Upper lobe of left lung (tissue), 4 donors: ENCODE data around the gene RALA.

ENCODE experiments used
- CTCF ChIP-seq, 6 experiments: fragments of 450-650 bp in 4 of 6; fragments of 200-600 bp in 2 of 6; sonication (generic) in 2 of 6; IDR thresholded peaks; one replicate each; pipeline ENCODE4 v1.5.1; 2016 to 2019; ENCODE audit warnings: antibody characterized with exemption in 6 of 6
- POLR2A ChIP-seq, 4 donors: fragments of 450-650 bp; IDR thresholded peaks; one replicate each; pipeline ENCODE4 v1.5.1; 2016 to 2017; ENCODE audit warnings: antibody characterized with exemption in 4 of 4, mild to moderate bottlenecking in 2 of 4

- no peak for TF ChIP-seq POLR2A (IDR thresholded peaks at IDR 0.05)
- TF ChIP-seq CTCF (IDR thresholded peaks at IDR 0.05), result no peak
These were observed 68.4 kb downstream of the RALA start for GRCh38 chr7:39691821-39692220.
